NT2/D1 (cell line): ENCODE data around the gene RASGRF2.

Experiments used
- SUZ12 ChIP-seq: IDR thresholded peaks from 2 replicates; pipeline ENCODE4 v1.6.1; 2011; ENCODE audit not compliant: insufficient read length, insufficient read depth; ENCODE audit errors: extremely low read depth
- YY1 ChIP-seq: IDR thresholded peaks from 2 replicates; pipeline ENCODE4 v1.6.1; 2011; ENCODE audit not compliant: insufficient read length, insufficient read depth
- ZNF274 ChIP-seq: IDR thresholded peaks from 2 replicates; pipeline ENCODE4 v1.6.1; 2011; ENCODE audit warnings: mild to moderate bottlenecking, low read depth, low read length

DNA sequence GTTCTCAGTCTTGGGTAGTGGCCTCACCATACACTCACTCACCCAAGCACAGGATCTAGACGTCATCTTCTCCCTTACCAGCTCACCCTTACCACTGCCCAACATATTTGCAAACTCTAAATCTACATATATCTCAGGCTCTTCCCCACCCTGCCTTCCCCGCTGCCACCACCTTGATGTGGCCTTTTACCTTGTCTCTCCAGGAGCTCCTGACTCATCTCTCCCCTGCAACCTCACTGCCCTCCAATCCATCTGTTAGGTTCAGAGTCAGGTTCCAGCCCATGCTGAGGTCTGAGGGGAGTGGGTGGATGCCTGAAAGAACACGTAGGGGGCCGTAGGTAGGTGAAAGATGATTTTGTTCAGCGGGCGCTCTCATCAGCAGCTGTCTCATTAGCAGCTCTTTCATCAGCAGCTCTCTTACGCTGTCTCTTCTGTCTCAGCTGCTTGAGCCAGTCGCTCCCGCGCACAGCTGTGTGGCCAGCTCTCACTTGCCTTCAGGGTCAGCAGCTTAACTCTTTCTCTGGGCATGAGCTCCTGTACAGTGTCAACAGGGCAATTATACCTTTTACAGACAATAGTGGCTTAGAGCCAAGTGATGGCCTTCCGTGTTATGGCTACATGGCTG, 249.8 kb downstream of the RASGRF2 start:
- TF ChIP-seq SUZ12 (no peak), ZNF274 (no peak), YY1 (no peak)
